Natural killer cell (primary cell): ENCODE data around the gene SPEF1. TPM values are rescaled to one million over a fixed set of nuclear protein-coding genes. Genes with fewer than 3 reads are reported as not detected.

Source experiments
- ATAC-seq, 3 donors: fragments of 150-1000 bp in 2 of 3; fragments of 200-7000 bp in 1 of 3; cut with Tn5 transposase; 1 replicate in 1 of 3; 2 replicates in 2 of 3; pipeline ENCODE4 v1.10.0; 2021; ENCODE audit warnings: mild to moderate bottlenecking in 2 of 3, moderate library complexity in 2 of 3
- DNase-seq, 2 donors: peaks; one replicate each; pipeline versions ENCODE4 v3.0.0 to v3.0.0-alpha.2; 2013 to 2021; ENCODE audit warnings: mixed read lengths in 1 of 2
- H3K27ac ChIP-seq: one replicate; pipeline ENCODE4 v1.5.1; 2013; ENCODE audit warnings: mild to moderate bottlenecking, low read length
- H3K27me3 ChIP-seq: one replicate; pipeline ENCODE4 v1.6.1; 2013; ENCODE audit warnings: low read length; ENCODE audit not compliant: control insufficient read depth, insufficient read depth
- H3K36me3 ChIP-seq: one replicate; pipeline ENCODE4 v1.6.1; 2013; ENCODE audit warnings: low read length; ENCODE audit not compliant: control insufficient read depth, insufficient read depth
- H3K4me1 ChIP-seq: one replicate; pipeline ENCODE4 v1.6.1; 2013; ENCODE audit warnings: low read length; ENCODE audit not compliant: control insufficient read depth, insufficient read depth
- H3K4me3 ChIP-seq: one replicate; pipeline ENCODE4 v1.5.1; 2013; ENCODE audit warnings: low read length
- H3K9me3 ChIP-seq: one replicate; pipeline ENCODE4 v1.6.1; 2013; ENCODE audit warnings: low read length; ENCODE audit not compliant: control insufficient read depth, insufficient read depth
- H3K27ac Mint-ChIP-seq, 2 donors: one replicate each; pipeline ENCODE4 v1.8.0; 2022; ENCODE audit warnings: mild to moderate bottlenecking in 2 of 2, mixed read lengths in 2 of 2, moderate library complexity in 1 of 2
- H3K27me3 Mint-ChIP-seq, 2 donors: one replicate each; pipeline ENCODE4 v1.8.0; 2022; ENCODE audit warnings: low read depth in 2 of 2, mixed read lengths in 2 of 2
- H3K36me3 Mint-ChIP-seq: one replicate; pipeline ENCODE4 v1.8.0; 2022; ENCODE audit warnings: mixed read lengths
- H3K4me1 Mint-ChIP-seq, 2 donors: one replicate each; pipeline ENCODE4 v1.8.0; 2022; ENCODE audit warnings: mixed read lengths in 2 of 2
- H3K4me3 Mint-ChIP-seq: one replicate; pipeline ENCODE4 v1.8.0; 2022; ENCODE audit warnings: mild to moderate bottlenecking, moderate library complexity, mixed read lengths
- H3K9me3 Mint-ChIP-seq, 2 donors: one replicate each; pipeline ENCODE4 v1.8.0; 2022; ENCODE audit warnings: mixed read lengths in 2 of 2
- WGBS: methylation state at CpG from one replicate; pipeline ENCODE4 v1.1.7; 2013; ENCODE audit warnings: missing lambda C conversion rate; ENCODE audit not compliant: insufficient coverage; 5-methylcytosine and 5-hydroxymethylcytosine counted together
- intact Hi-C: fragments of 100-400 bp; cut with micrococcal nuclease; formaldehyde crosslinking; loops from one replicate; pipeline ENCODE4 v1.14.2; 2022
- total RNA-seq, 4 donors: library from RNA; stranded (reverse); fragments of 120-200 nt in 1 of 4; gene quantifications; one replicate each; pipeline versions ENCODE4 v1.2.3 to v1.2.4, GENCODE V29; 2013 to 2022
- TF ChIP-seq, protein P1 (sequence below): fragments of 200-600 bp; IDR thresholded peaks from one replicate; pipeline ENCODE4 v1.8.0; 2022; ENCODE audit warnings: antibody characterized with exemption

Gene SPEF1
- total RNA-seq, 3 donors from 2014 or later (not counting 1 experiment from before 2014, with no cell fraction given) = 0.23 TPM; not detected in 2

DNA sequence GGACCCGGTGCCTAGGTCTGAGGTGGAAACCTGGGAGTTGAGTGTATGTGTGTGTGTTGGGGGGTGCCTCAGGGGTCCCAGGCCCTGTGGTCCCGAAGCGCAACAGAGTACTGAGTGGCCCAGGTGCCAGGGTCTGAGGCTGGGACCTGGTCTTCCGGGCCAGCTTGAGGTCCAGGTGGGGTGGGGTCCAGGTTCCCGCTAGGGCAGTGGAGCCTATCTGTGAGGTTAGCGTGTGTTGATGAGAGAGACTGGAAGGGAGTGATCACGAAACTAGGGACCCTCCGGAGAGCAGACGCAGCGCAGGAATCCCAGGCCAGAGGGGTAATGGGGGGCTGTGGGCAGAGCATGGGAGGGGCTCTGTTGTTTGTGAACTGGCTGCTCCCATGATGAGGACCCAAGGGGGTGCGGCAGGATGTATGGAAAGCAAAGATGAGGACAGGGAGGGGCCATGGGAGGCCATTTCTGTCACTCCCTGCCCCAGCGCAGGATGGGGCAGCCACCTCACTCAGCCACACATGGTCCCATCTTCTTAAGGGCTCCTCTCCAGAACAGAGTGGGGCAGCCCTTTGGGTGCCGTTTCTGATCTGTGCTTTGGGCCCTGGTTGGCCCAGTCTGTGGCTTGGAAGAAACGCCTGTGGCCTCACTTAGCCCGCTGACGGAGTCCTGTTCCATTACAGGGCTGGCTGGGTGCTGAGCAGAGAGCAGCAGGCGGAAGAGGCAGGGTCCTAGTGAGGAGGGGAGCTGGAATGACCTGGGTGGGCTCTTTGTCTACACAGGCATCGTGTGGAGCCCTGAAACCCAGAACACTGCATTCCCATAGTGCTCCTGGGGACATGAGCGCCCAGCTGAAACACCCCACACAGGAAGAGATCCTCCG lies 47.9 kb downstream of the SPEF1 start:
- H3K27ac Mint-ChIP-seq = no peak overlapping the region
- TF ChIP-seq, protein P1, sequence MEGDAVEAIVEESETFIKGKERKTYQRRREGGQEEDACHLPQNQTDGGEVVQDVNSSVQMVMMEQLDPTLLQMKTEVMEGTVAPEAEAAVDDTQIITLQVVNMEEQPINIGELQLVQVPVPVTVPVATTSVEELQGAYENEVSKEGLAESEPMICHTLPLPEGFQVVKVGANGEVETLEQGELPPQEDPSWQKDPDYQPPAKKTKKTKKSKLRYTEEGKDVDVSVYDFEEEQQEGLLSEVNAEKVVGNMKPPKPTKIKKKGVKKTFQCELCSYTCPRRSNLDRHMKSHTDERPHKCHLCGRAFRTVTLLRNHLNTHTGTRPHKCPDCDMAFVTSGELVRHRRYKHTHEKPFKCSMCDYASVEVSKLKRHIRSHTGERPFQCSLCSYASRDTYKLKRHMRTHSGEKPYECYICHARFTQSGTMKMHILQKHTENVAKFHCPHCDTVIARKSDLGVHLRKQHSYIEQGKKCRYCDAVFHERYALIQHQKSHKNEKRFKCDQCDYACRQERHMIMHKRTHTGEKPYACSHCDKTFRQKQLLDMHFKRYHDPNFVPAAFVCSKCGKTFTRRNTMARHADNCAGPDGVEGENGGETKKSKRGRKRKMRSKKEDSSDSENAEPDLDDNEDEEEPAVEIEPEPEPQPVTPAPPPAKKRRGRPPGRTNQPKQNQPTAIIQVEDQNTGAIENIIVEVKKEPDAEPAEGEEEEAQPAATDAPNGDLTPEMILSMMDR = no peak
- Histone ChIP-seq H3K9me3 (no peaks in the 10 kb centered on the region), H3K4me3 (no peak overlapping the region), H3K36me3 (no peaks in the 10 kb centered on the region), H3K4me1 (no peaks in the 10 kb centered on the region), H3K27me3 (peaks cover 15% of the 10 kb centered on the region), H3K27ac (no peak overlapping the region)
- WGBS = 93% methylated on average over 20 of the region's 20 CpGs
- intact Hi-C loops = no loop called here
- no peaks in the 10 kb centered on the region for H3K9me3 Mint-ChIP-seq
- H3K36me3 Mint-ChIP-seq = no peaks in the 10 kb centered on the region
- peaks cover 0 to 4% of the 10 kb centered on the region in 2 donors for H3K4me1 Mint-ChIP-seq
- H3K4me3 Mint-ChIP-seq = no peak overlapping the region
- ATAC-seq (no peak), DNase-seq (no peak)
- H3K27me3 Mint-ChIP-seq = peaks cover 18 to 32% of the 10 kb centered on the region in 2 donors

DNA sequence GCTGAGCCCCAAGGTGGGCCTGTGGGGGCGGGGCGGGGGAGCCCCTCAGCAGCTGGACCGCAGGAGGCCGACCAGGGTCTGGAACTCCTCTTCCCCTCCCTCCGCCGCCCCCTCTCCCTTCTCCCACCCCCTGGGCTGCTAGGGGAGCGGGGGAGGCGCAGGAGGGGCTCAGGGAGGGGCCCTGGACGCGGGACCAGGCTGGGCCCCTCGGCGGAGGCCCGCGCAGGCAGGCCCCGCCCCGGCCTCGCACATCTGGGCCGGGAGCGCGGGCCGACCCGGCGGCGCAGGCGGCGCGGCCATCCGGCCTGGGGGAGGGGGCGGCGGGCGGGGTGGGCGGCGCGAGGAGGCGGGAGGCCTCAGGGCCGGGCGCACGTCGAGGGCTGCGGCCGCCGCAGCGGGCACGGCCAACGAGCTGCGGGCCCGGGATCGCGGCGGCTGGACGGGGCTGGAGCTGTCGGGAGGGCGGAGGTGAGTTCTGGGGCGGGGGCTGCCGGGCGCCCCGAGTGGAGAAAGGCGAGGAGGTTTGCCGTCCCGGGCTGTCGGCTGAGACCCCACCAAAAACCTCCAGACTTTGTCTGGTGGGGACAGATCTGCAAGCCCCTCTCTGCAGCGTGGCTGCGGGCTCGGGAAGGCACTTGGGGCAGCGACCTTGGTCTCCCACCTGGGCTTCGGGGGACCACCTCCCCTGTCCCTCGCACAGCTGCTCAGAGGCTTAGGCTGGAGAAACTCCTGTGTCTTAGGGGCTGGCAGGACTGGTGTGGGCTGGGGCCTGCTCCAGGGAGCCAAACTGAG lies 48.7 kb downstream of the SPEF1 start, which contains the start of gene HSPA12B:
Gene HSPA12B, plus strand, starts transcription at position 359 of the 792 bp plus-strand sequence. CDS start 5,990 bp downstream, outside the sequence.
- Mint-ChIP-seq H3K4me1 (peaks cover 0 to 4% of the 10 kb centered on the region in 2 donors), H3K9me3 (no peaks in the 10 kb centered on the region), H3K4me3 (no peak within 1 kb of the TSS), H3K27me3 (peaks cover 26 to 37% of the 10 kb centered on the region in 2 donors), H3K27ac (no peak within 1 kb of the TSS), H3K36me3 (no peaks in the 10 kb centered on the region)
- H3K4me3 ChIP-seq = no peak within 1 kb of the TSS
- no peak for DNase-seq
- H3K36me3 ChIP-seq = no peaks in the 10 kb centered on the region
- ATAC-seq = no peak
- H3K4me1 ChIP-seq = no peaks in the 10 kb centered on the region
- 12% methylated on average over 67 of the region's 67 CpGs for WGBS
- TF ChIP-seq, protein P1 = no peak
- intact Hi-C loops = no loop called here
- H3K27me3 ChIP-seq = peaks cover 15% of the 10 kb centered on the region
- H3K9me3 ChIP-seq = no peaks in the 10 kb centered on the region
- no peak within 1 kb of the TSS for H3K27ac ChIP-seq

DNA sequence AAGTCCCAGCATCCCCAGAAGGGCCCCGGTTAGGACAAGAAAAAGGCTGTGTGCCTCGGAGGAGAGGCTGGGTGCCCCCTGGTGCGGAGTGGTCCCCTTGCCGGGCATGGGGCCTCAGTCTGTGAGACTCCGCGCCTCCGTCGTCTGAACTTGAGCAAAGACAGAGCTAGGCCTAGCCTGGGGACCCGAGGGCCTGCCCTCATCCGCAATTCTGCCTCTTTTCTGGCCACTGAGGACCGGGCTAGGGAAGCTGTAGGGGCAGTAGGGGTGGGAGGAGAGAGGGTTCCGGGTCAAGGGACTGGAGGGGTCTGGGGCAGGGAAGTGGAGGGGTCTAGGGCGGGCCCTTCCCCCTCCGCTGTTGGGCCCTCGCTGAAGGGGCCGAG lies 49.3 kb downstream of the SPEF1 start:
- DNase-seq = no peak
- Mint-ChIP-seq H3K36me3 (no peaks in the 10 kb centered on the region), H3K9me3 (no peaks in the 10 kb centered on the region), H3K27ac (no peak overlapping the region), H3K4me1 (peaks cover 0 to 4% of the 10 kb centered on the region in 2 donors), H3K4me3 (no peak overlapping the region), H3K27me3 (peaks cover 32 to 43% of the 10 kb centered on the region in 2 donors)
- WGBS = 83% methylated on average over 16 of the region's 16 CpGs
- intact Hi-C loops = no loop called here
- H3K4me1 ChIP-seq = no peaks in the 10 kb centered on the region
- no peaks in the 10 kb centered on the region for H3K36me3 ChIP-seq
- H3K9me3 ChIP-seq = no peaks in the 10 kb centered on the region
- TF ChIP-seq, protein P1 = no peak
- no peak overlapping the region for H3K27ac ChIP-seq
- ATAC-seq = no peak
- H3K4me3 ChIP-seq = no peak overlapping the region
- H3K27me3 ChIP-seq = peaks cover 15% of the 10 kb centered on the region
